Kidney (tissue), 14 donors: Measurements from ENCODE around the gene ACKR3. TPM values are rescaled to one million over a fixed set of nuclear protein-coding genes. Genes with fewer than 3 reads are reported as not detected.
A peak's percentile ranks its signal among the peaks of the same experiment; 100 is the strongest.

Source experiments
- DNase-seq, 5 donors: peaks; one replicate each; pipeline ENCODE4 v3.0.0-alpha.2; 2013 to 2020
- FAIRE-seq: peaks from 2 replicates; lab custom pipeline; 2012; peaks lifted over from hg19 to GRCh38; lab: Jason Lieb, UNC
- H3K27ac ChIP-seq, 2 donors: one replicate each; pipeline ENCODE4 v1.7.0; 2013; ENCODE audit warnings: low read depth in 2 of 2, low read length in 2 of 2, inconsistent platforms in 1 of 2
- H3K27me3 ChIP-seq: one replicate; pipeline ENCODE4 v1.7.1; 2013; ENCODE audit warnings: low read length, inconsistent platforms; ENCODE audit not compliant: control insufficient read depth, insufficient read depth
- H3K36me3 ChIP-seq, 3 donors: one replicate each; pipeline versions ENCODE4 v1.7.0 to v1.7.1; 2013; ENCODE audit warnings: low read length in 3 of 3, control low read depth in 1 of 3, inconsistent platforms in 1 of 3; ENCODE audit not compliant: insufficient read depth in 3 of 3, control insufficient read depth in 2 of 3
- H3K4me1 ChIP-seq, 3 donors: one replicate each; pipeline versions ENCODE4 v1.7.0 to v1.7.1; 2013; ENCODE audit warnings: low read length in 3 of 3, inconsistent platforms in 1 of 3, low read depth in 1 of 3; ENCODE audit not compliant: control insufficient read depth in 2 of 3, insufficient read depth in 2 of 3
- H3K4me3 ChIP-seq, 3 donors: one replicate each; pipeline versions ENCODE4 v1.7.0 to v1.8.1; 2013; ENCODE audit warnings: low read length in 3 of 3, control low read depth in 1 of 3, inconsistent platforms in 1 of 3
- H3K9ac ChIP-seq, 3 donors: one replicate each; pipeline versions ENCODE4 v1.7.0 to v1.7.1; 2013; ENCODE audit warnings: low read length in 3 of 3, control low read depth in 1 of 3, inconsistent platforms in 1 of 3
- H3K9me3 ChIP-seq, 3 donors: one replicate each; pipeline versions ENCODE4 v1.7.0 to v1.7.1; 2013; ENCODE audit warnings: low read length in 3 of 3, control low read depth in 1 of 3, inconsistent platforms in 1 of 3; ENCODE audit not compliant: control insufficient read depth in 2 of 3, insufficient read depth in 1 of 3
- CTCF ChIP-seq: IDR thresholded peaks from 3 replicates; pipeline ENCODE4 v1.5.1; 2012; ENCODE audit warnings: mild to moderate bottlenecking, moderate library complexity, borderline replicate concordance; ENCODE audit not compliant: insufficient read depth; ENCODE audit errors: extremely low read depth
- intact Hi-C: fragments of 100-400 bp; cut with DNase I; formaldehyde crosslinking; loops from one replicate; pipeline ENCODE4 v1.11.1; 2022
- polyA plus RNA-seq: library from polyadenylated mRNA; stranded (reverse); fragments of 350-450 nt; fragmentation: Illumina TruSeq; extraction: RNeasy Lipid Tissue Mini Kit (QIAGEN cat#74804); gene quantifications from one replicate; pipeline ENCODE4 v1.2.3, GENCODE V29; 2014; ENCODE audit warnings: low read depth, low replicate concordance; ENCODE audit not compliant: insufficient read depth
- total RNA-seq: library from RNA; stranded (reverse); fragmentation: NEBNext Ultra II Directional; extraction: Animal tissue kit (Norgen Biotek cat#: 25700); gene quantifications from one replicate; pipeline ENCODE4 v1.2.1, GENCODE V29; 2021
- donor health status: control.
- donor health status: control.
- donor health status: control.
- donor health status: control.
- donor health status: control.
- donor health status: DM: yes; HTN: yes; CAD: no.
- donor health status: Normal renal cell carcinoma (clear cell type).

The ACKR3 gene
- total and polyA plus RNA-seq, 2 donors from 2014 or later, result 6.9 to 8.7 TPM

DNA sequence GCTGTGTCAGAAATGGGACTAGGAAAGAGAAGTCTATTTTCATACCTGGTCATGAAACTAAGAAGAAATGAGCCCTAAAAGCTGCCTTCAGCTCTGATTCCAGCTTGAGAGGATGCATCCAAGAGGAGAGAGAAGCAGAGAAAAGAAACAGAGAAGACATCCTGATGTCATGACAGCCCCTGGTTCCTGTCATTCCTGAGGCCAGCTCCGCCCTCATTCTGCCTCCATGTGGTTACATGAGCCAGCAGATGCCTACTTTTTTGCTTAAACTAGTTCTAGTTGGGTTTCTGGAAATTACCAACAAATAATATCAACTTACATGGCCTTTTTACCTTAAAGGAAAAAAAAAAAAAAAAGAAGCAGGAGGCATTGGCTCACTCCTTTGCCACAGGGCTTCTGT lies 14.1 kb upstream of the ACKR3 start:
- TF ChIP-seq CTCF, result no peak
- intact Hi-C loops, result no loop called here
- no peak for FAIRE-seq
- no peak for DNase-seq
- Histone ChIP-seq H3K27ac (no peak overlapping the region), H3K9ac (no peak overlapping the region), H3K36me3 (no peaks in the 10 kb centered on the region), H3K4me3 (no peak overlapping the region), H3K27me3 (no peaks in the 10 kb centered on the region), H3K9me3 (peaks cover 0 to 4% (median 0%) of the 10 kb centered on the region in 3 donors), H3K4me1 (no peaks in the 10 kb centered on the region)

DNA sequence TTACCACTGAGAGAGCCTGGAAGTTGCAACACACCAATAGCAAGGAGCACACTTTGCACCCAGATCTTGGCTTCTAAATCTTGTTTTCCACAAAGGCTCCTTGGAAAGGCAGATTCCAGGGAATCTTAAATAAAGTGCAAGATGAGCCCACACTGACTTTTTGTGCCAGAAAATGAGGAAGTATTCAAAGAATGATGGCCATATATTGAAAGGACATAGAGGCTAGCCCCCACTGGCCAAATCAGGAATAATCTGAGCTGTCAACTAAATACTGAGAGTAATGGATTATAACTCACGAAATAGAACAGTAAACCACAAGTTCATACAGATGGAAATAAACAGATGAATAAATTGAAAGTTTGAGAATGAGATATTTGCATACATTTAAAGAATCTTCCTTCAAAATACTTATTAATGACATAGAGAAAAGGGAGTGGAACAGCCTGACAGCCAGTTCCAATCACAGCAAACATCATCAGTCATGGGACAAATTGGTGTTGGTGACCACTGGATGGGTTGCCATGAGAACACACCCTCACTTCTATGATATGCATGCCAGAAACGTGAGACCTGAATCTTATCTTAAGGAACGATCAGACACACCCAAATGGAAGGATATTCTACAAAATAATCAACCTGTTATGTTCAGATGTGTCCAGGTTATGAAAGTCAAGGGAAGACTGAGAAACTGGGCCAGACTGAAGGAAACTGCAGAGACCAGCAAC lies 12.2 kb upstream of the ACKR3 start:
- Histone ChIP-seq H3K9me3 (peaks cover 0 to 4% (median 0%) of the 10 kb centered on the region in 3 donors), H3K9ac (no peak overlapping the region), H3K4me1 (no peaks in the 10 kb centered on the region), H3K36me3 (no peaks in the 10 kb centered on the region), H3K4me3 (no peak overlapping the region), H3K27me3 (no peaks in the 10 kb centered on the region), H3K27ac (no peak overlapping the region)
- intact Hi-C loops, result no loop called here
- TF ChIP-seq CTCF, result no peak
- FAIRE-seq (no peak), DNase-seq (no peak)

DNA sequence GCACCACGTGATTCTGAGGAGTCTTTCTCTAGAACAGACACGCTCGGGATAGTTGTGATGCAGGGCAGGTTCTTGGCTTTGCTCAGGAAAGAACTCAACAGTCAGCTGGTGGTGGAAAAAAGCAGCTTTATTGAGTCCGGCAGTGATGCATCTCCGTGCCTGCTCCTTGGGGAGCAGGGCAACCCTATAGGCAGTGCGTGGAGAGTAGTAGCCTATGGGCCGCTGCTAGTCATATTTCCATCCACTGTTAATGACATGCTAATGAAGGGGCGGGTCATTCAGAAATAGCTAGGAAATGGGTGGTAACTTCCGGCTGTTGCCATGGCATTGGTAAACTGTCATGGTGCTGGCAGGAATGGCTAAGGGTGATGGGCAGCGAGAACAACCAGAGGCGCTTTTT lies 11.6 kb upstream of the ACKR3 start:
- no peak overlapping the region for H3K4me3 ChIP-seq
- DNase-seq (peak in 1 of 5 donors; percentile 5), FAIRE-seq (no peak)
- H3K4me1 ChIP-seq, result no peaks in the 10 kb centered on the region
- intact Hi-C loops, result no loop called here
- TF ChIP-seq CTCF, result no peak
- H3K9me3 ChIP-seq, result peaks cover 0 to 4% (median 0%) of the 10 kb centered on the region in 3 donors
- H3K9ac ChIP-seq, result no peak overlapping the region
- H3K27ac ChIP-seq, result no peak overlapping the region
- H3K36me3 ChIP-seq, result no peaks in the 10 kb centered on the region
- no peaks in the 10 kb centered on the region for H3K27me3 ChIP-seq
